Measurements from ENCODE around the gene UBE3B.
"Not testable (repeated sequence)": the region's sequence is repeated elsewhere in the genome, so short reads cannot be mapped to it uniquely, and the experiment has no call there.

Gene UBE3B

DNA sequence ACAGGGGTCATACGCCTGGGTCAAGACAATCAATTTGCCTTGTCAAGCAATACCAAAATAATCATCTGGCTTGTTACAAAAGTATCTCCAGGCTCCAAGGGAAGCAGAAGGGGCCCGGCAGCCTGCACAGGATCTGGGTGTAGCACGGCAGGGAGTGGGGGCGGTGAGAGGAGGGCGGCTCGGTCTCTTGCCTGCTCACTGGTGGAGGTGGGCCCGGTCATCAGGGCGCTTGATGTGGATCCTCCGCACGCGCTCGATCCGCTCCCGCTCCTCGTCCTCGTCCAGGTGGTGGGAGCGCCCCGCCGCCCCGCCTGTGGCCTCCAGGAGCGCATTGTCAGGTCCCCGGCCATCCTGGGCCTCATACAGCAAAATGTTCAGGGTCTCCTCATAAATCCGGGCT lies 26.0 kb upstream of the UBE3B start:
- DNase-seq = no peak

DNA sequence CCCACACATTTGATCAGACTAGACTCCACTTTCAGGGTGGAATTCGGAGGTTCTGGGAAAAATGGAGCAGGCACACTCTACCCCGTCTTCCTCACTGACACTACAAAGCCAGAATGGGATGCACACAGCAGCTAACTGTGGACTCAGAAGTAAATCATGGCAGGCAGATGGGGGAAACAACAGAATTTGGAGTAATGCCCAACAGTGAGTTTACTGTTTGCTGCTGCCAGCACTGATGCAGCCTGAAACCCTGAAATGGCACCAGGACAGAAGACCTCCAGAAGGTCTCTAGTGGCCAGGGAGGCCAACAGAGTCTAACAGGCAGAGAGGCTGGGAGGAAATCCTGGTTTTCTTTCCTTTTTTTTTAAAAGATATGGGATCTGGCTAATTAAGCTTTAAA lies 24.9 kb upstream of the UBE3B start:
- DNase-seq = no peak

DNA sequence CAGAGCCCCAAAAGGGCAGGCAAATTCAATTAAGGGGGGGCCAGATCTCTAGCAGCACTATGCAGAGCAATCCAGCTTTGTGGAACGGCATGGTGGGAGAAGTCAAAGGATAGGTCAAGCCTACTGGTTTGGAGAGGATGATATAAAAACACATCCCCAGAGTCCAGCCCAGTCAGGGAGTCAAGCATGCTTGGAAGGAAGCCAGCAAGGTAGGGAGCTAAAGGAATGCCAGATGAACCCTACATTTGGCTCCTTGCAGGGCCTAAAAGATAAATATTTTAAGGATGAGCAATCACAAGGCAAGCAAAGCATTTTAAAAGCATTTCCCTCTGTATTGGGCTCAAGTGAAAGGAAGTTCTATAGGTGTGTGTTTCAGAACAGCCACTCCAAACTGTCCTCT lies 21.7 kb upstream of the UBE3B start:
- DNase-seq = no peak

DNA sequence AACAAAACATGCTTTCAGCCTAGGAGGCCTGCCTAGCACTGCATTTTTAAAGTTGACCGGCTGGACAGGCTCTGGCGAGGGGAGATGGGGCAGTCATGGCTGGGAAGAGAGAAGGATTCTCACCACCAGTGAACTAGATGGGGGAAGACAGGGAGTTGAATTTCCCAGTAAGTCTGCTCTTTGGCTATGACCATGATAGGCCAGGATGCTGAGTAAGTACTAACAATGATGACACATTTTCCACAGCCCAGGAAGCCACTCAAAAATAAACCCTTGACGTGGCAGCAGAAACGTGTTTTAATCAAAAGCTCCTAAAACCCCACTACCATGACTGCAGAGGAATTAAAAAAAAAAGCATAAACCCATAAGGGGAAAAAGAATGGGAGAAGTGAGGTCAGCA lies 19.3 kb upstream of the UBE3B start:
- DNase-seq = no peak

DNA sequence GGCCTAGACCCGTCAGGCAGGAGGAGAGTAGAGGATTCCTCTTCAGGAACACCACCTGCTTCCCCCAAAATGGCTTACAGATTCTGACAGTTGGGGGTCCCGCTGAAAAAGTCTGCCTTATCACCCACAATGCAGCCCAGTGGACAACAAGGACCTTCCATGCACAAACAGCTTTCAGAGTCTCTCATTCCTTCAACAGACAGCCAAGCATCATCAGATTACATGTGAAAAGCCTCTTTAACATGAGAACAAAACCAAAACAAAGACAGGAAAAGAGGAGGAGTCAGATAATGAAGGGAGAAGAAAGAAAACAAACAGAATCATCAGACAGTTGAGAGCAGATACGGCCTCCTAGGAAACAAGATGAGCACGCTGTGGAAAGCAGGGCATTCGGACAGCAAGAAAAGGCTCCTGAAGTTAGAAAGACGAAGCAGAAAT lies 18.6 kb upstream of the UBE3B start:
- no peak for DNase-seq

DNA sequence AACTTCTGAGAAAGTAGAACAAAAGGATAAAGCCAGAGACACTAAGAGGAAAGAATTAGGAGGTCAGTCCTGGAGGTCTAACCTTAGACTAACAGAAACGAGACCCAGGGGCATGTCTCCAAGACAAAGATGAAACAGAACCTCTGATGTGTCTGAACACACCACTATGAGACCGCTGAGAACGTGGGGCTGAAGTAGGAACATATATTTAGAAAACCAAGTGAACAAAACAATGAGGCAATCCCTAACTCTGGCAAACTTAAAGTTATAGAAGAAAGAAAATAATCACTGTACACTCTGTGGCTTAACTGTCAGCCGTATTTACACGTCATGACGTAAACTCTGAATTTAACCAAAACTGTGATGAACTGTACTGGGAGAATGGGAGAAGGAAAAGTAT lies 18.2 kb upstream of the UBE3B start:
- no peak for DNase-seq

DNA sequence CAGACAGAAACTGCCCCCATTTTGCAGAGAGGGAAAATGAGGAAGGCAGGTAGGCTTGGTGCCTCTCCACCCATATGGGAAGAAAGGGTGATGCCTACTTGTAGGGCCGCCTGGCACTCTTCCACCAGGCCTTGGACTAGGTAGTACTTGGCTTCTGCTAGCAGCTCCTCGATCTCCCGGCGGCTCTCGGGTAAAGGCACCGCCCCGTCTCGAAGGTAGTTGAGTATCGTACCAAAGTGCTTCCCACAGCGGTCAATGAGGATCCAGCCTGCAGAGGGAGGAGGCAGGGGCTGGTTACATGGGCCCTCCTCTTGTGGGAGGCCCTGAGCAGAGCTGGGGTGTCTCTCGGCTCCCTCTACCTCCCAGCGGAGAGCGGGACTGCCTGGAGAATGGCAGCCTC lies 16.9 kb upstream of the UBE3B start:
- no peak for DNase-seq

DNA sequence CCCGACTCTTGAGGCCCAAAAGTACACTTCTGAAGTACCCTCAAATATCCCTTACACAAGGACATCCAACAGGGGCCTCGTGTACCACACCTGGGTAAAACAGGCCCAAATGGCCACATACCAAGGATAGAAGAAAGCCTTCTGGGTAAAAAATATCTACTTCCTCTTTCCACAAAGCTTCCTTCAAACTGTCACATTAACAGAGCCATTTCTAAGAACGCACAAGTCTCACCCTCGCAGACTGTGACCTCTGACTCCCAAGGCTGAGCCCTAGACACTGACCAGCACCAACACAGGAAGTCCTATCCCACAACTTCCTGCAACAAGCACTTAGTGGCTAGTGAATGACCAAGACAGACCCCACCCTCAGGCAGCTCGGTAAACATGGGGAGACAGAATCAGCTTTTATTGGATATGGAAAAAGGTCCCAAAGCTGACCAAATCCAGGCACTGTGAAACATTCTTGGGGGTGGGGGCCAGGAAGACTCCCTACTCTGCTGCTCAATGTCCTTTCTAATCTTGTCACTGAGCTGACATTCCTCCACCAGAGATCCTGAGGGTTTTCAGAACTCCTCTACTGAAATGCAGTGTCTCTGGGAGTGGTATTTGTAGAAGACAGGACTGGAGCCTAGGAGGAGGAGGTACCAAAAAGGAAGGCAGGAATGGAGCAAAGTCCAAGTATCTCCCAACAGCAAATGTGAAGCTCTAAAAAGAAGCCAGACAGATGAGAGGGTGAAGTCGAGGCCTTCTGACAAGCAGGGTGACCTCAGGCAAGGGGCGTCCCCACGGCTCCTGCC lies 16.2 kb upstream of the UBE3B start:
- DNase-seq = no peak

DNA sequence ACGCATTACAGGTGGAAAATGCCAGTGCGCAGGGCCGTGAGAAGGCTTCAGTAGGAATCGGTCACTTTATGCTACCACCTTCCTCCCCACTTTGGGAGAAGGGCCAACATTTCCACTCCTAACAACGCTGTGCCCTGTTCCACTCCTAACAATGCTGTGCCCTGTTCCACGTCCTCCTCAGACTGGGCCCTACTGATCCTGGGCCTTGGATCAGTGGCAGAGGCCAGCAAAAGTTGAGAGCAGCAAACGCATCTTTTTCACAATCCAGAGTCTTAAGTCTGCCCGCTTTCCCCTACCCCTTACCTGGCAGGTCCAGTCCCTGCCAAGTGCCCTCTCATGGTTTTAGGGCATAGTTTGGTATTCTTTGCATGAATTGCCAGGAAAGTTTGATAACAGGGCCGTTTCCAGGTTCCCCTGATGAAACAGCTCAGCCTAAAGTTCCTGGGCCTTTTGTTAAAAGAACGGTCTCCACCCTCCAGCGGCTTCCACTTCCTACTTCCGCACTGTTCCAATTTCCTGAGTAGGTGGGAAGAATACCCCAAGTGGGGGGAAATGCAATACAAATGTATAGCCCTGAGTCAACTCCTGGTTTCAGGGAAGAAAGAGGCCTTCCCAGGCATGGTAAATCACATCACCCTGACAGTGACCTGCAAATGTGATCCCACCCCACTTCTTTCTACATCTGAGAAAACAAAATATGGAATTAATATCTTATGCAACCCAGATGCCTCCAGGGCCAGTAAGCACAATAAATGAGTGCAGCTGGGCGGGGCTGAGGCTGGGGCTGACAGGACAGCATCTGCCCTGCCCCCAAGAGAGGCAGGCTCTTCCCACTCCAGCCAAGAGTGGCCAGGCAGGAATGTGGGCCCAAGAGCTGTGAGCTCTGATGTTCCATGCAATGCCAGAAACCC lies 15.3 kb upstream of the UBE3B start:
- no peak for DNase-seq

DNA sequence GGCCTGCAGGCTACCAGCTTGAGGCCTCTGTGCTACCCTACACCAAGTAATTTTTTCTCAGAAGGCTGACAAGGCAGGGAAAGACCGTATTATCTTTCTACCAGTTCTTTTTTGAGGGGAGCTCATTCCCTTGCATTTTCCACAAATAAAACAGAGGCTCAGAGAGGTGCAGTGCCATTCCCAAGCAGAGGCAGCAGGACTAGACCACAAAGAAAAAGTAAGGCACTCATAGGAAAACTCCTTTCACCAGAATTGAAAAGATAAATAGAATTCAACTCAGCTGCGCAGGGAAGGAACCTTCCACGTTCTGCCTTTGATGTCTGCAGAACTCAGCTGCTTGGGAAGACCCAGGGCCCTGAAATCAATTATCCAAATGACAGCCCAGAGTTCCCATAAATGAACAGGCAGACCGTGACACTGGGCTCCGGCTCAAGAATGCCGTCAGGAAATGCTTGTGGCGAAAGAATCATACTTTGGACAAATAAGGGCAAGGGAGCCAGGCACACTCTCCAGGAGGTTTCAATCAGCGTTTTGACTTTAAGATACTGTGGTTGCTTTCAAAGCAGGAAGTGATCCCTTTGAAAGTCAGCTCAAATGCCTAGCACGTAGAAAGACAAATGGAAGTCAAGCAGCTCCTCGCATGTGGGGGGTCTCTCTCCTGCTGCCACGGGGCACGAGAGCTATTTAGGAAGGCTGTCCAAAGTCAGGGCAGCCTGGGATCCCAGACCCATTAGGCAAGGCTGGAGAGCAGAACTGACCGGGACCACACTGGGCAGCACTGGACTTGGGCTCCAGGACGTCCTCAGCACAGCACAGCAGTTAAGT lies 14.4 kb upstream of the UBE3B start:
- DNase-seq = no peak

DNA sequence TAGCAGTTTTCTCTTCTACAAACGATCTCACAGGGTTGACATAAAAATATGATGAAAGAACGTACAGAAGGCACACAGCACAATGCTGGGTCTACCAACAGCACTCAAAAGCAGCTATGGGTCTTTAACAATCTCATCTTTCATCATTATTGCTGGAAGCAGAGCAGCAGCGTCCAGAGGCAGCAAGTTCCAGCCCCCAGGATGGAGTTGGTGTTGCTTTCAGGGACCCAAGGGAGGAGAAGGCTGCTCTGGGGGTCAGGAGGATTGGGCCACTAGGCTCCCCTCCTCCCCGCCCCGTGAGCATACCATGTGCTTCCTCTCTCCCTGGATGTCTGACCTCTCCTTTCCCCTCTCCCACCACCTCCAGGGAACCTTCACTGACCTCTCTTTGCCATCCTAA lies 13.7 kb upstream of the UBE3B start:
- no peak for DNase-seq

DNA sequence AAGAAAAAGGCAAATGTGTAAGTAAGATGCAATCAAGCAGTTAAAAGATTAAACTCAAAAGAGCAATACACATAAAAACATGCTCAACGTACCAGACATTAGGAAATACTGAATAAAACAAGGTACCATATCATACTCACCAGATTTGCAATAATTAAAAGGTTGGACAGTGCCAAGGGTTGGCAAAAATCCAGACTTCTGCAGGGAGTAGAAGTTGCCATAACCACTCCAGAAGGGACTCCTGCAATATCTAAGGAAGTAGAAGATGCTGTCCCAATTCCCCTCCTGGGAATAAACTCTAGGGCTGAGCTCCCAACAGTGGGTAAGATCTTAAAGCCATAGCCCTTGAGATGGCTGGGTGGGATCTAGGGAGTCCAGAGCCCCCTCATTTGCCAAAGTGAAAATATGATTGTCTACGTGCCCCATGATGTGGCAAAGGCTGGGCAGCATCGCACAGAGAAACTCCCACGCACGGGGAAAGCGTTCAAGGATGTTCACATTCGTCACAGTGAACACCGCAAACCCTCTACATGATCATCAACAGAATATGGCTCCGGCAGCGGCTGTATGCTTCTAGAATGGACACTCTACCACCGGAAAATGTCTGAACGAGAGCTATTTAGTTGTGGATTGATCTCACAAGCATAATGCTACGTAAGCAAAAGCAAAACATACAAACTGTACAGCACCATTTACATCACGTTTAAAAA lies 12.6 kb upstream of the UBE3B start:
- no peak for DNase-seq

DNA sequence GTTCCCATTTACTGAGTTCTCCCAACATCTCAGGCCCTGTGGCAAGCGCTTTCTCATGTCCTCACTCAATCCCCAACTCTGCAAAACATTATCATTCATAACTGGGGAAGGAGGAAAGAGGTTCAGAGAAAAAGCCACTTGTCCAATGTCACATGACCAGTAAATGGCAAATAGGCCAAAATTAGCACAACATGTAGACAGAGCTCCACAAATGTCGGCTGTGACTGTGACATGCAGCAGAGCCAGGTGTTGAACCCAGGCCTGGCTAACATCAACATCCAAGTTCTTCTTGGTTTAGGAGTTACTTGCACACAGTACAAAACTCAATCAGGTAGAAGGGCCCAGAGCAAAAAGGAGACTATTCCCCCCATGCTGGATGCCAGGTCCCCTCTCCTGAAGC lies 11.1 kb upstream of the UBE3B start:
- DNase-seq = no peak

DNA sequence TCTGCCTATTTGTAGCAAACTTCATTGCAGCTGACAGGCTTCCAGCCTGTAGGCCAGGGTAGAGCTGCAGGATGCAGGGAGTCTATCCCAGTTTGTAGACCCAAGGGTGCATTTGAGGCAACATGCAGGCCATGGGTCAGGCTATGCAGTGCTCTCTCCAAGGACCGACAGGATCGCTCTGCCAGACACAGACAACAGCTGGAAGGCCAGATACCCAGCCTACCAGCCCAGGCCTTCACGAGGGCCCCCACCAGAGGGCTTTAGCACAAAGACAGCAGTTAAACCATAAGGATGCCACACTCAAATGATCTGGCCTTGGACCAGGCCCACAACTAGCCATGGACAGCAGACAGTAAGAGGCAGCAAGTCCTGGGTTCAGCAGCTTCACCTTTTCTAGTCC lies 10.6 kb upstream of the UBE3B start:
- DNase-seq = no peak

DNA sequence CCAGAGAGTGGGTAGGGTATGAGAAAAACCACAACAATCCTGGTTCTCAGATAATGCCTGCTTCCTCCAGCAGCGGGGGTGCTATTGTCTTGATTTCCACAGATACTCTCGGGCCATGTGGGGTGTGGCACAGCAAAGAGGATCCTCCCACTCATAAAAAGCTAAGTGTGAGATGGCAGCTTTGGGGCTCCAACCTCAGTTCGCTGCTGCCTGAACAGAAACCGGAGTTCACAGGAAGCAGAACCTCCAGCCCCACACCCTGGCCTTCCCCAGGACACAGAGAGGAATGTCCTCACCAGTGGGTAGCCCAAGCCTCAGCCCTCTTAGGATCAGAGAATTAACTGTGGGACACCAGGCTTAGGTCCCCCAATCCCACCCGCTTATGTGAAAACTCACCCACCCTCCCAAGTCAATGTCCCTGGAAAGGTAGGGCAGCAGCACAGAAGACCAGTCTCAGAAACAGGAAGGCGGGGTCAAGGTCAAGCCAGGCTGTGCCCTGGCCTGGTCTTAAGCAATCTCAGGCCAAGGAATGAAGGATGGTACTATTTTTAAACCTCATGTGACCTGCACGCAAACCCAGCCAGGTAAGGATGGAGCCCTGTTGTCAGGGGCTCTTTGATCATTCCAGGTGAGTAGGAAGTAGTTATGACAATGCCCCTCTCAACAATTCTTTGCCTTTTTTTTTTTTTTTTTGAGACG lies 9.3 kb upstream of the UBE3B start:
- no peak for DNase-seq

DNA sequence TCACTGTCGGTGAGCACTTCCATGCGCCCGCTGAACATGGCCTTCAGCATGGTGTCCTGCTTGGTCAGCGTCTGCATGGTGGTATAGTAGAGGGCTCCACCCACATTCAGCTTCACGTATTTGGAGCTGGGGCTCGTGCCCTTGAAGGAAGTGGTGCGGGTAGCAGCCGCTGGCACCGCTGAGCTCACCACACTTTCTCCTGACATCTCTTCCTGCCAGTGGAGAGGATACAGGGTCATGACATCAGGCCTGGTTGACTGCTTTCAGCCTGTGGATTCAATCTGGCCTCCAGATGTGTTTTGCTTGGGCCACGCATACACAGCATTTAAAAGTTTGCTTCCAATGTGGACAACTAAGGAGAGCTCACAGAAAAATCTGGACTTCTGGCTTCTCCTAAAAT lies 7.9 kb upstream of the UBE3B start:
- DNase-seq = no peak

DNA sequence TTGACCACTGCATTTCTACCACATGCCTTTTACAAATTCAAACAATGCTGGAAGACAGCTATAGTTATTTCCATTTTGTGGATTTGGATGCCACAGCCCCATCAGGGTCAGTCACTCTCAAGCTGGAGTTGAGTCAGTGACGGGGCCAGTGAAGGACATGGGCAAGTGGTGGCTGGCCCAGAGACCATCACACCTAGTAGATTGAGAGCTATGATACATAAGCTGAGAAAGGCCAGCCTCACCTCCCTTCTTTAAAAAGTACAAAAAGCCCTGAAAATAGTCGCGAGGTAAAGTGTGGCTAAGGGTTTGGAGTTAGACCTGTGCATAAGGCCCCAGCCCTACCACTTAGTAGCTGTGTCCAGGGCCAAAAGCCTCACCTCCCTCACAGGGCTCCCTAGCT lies 4.4 kb upstream of the UBE3B start:
- DNase-seq = no peak

DNA sequence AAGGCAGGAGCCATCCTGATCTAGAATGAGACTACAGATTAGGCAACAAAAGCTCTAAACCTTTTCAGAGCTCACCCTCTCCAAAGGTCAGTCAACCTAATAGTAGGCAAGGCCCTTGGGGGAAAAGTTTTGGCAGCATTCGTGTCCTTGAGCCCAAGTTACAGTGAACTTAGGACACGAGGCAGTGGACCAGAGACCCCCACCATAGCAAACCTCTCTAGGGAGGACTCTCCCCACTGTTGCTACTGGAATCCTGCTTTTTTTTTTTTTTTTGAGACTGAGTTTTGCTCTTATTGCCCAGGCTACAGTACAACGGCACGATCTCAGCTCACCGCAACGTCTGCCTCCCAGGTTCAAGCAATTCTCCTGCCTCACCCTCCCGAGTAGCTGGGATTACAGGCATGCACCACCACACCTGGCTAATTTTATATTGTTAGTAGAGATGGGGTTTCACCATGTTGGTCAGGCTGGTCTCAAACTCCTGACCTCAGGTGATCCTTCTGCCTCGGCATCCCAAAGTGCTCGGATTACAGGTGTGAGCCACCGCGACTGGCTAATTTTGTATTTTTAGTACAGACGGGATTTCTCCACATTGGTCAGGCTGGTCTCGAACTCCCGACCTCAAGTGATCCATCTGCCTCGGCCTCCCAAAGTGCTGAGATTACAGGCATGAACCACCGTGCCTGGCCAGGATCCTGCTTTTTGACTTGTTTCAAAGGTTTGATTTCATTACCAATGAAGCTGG lies 3.7 kb upstream of the UBE3B start:
- DNase-seq = not testable (repeated sequence)

DNA sequence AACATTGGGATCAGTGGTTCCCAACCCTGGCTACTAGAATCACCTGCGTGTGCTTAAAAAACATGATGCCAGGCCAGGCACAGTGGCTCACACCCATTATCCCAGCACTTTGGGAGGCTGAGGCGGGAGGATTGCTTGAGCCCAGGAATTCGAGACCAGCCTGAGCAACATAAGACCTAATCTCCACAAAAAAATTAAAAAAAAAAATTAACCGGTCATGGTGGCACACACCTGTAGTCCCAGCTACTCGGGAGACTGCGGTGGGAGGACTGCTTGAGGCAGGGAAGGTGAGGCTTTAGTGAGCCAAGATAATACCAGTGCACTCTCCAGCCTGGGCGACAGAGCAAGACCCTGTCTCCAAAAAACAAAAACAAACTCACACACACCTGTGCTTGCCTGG lies 2.3 kb upstream of the UBE3B start:
- DNase-seq = no peak

DNA sequence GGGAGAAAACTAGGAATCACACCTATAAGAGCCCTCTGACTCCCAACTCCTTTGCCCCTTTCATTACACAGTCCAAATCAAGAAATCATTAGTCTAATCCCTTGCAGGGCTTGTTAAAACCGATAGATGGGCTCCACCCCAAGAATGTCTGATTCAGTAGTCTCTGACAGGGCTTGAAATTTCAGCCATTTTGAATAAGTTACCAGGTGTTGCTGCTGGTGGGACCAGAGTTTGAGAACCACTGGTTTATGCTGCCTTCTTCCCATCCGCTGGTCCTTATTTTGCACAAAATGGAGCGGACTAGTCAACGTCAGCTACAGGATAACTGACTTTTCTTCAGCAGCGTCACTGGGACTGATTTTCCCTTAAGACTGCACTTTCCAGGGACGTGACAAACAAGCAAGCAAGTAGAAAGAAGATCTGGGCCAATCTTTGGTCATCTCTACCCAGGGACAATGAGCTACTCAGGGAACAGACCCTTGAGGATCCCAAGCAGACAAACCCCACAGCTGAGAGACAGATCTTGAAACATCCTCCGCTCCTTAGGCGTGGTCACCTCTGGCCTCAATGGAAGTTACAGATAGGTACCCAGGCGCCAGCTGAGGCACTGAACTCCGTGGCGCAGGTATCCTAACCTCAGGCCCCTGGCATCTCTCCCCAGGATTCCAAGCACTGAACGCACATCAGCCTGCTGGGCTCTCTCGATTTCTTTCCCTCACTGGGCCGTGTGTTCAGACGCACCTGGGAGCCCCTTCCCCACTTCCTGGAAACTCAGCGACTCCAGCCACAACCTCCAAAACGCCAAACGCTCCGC lies 1.2 kb upstream of the UBE3B start:
- DNase-seq = no peak
